H9 (cell line): ENCODE results near the gene C12orf57. TPM values are rescaled to one million over a fixed set of nuclear protein-coding genes. Genes with fewer than 3 reads are reported as not detected.

ENCODE experiments used
- DNase-seq: peaks from one replicate; pipeline ENCODE4 v3.0.0-alpha.2; 2017
- H2AFZ ChIP-seq: one replicate; pipeline ENCODE4 v1.6.1; 2013; ENCODE audit warnings: mild to moderate bottlenecking, low read length, control low read depth, moderate library complexity
- H2AK5ac ChIP-seq: 2 replicates; pipeline ENCODE4 v1.6.1; 2013; ENCODE audit warnings: low read length, control low read depth, mixed read lengths; ENCODE audit not compliant: insufficient read length
- H2BK120ac ChIP-seq: one replicate; pipeline ENCODE4 v1.6.1; 2013; ENCODE audit warnings: low read depth, mild to moderate bottlenecking, low read length, control low read depth, inconsistent platforms; ENCODE audit not compliant: poor library complexity, severe bottlenecking
- H2BK12ac ChIP-seq: 2 replicates; pipeline ENCODE4 v1.6.1; 2013; ENCODE audit warnings: low read length, control low read depth, mixed read lengths, low read depth; ENCODE audit not compliant: insufficient read length
- H2BK15ac ChIP-seq: 2 replicates; pipeline ENCODE4 v1.6.1; 2013; ENCODE audit warnings: low read depth, low read length, control low read depth
- H2BK20ac ChIP-seq: one replicate; pipeline ENCODE4 v1.6.1; 2013; ENCODE audit warnings: low read depth, mild to moderate bottlenecking, low read length, control low read depth, inconsistent platforms; ENCODE audit not compliant: poor library complexity, severe bottlenecking
- H2BK5ac ChIP-seq: 2 replicates; pipeline ENCODE4 v1.6.1; 2013; ENCODE audit warnings: low read length, control low read depth, mixed read lengths; ENCODE audit not compliant: insufficient read length
- H3K14ac ChIP-seq: 2 replicates; pipeline ENCODE4 v1.6.1; 2013; ENCODE audit warnings: low read length, control low read depth; ENCODE audit not compliant: insufficient read depth
- H3K18ac ChIP-seq: 2 replicates; pipeline ENCODE4 v1.6.1; 2013; ENCODE audit warnings: low read depth, mild to moderate bottlenecking, mixed read lengths, low read length, control low read depth; ENCODE audit not compliant: insufficient read length
- H3K23ac ChIP-seq: 2 replicates; pipeline ENCODE4 v1.6.1; 2013; ENCODE audit warnings: low read length, control low read depth, mixed read lengths, low read depth; ENCODE audit not compliant: insufficient read length
- H3K23me2 ChIP-seq: 2 replicates; pipeline ENCODE4 v1.6.1; 2013; ENCODE audit warnings: low read depth, mild to moderate bottlenecking, mixed read lengths, low read length, control low read depth; ENCODE audit not compliant: insufficient read length, poor library complexity, severe bottlenecking
- H3K27ac ChIP-seq: 2 replicates; pipeline ENCODE4 v1.5.1; 2013; ENCODE audit warnings: low read length, control low read depth, mixed read lengths, low read depth; ENCODE audit not compliant: insufficient read length
- H3K27me3 ChIP-seq: 2 replicates; pipeline ENCODE4 v1.6.1; 2013; ENCODE audit warnings: low read length, control low read depth, inconsistent platforms; ENCODE audit not compliant: insufficient read depth
- H3K4ac ChIP-seq: 2 replicates; pipeline ENCODE4 v1.6.1; 2013; ENCODE audit warnings: low read depth, mild to moderate bottlenecking, control low read depth, inconsistent platforms, low read length, moderate library complexity
- H3K4me1 ChIP-seq: 2 replicates; pipeline ENCODE4 v1.6.1; 2013; ENCODE audit warnings: low read length, control low read depth, inconsistent platforms; ENCODE audit not compliant: insufficient read depth
- H3K4me2 ChIP-seq: 2 replicates; pipeline ENCODE4 v1.6.1; 2013; ENCODE audit warnings: low read length, control low read depth, mixed read lengths; ENCODE audit not compliant: insufficient read length, insufficient read depth
- H3K56ac ChIP-seq: 2 replicates; pipeline ENCODE4 v1.6.1; 2013; ENCODE audit warnings: low read depth, mild to moderate bottlenecking, mixed read lengths, low read length, control low read depth; ENCODE audit not compliant: insufficient read length
- H3K79me1 ChIP-seq: 2 replicates; pipeline ENCODE4 v1.6.1; 2013; ENCODE audit warnings: low read depth, mild to moderate bottlenecking, moderate library complexity, low read length, control low read depth, inconsistent platforms; ENCODE audit not compliant: insufficient read depth, poor library complexity, severe bottlenecking
- H3K79me2 ChIP-seq: 2 replicates; pipeline ENCODE4 v1.6.1; 2013; ENCODE audit warnings: low read length, control low read depth, inconsistent platforms; ENCODE audit not compliant: insufficient read depth
- H3K9ac ChIP-seq: 2 replicates; pipeline ENCODE4 v1.6.1; 2013; ENCODE audit warnings: low read length, control low read depth, mixed read lengths; ENCODE audit not compliant: insufficient read length; ENCODE audit errors: extremely low read depth
- H3K9me3 ChIP-seq: one replicate; pipeline ENCODE4 v1.6.1; 2013; ENCODE audit warnings: low read depth, low read length, inconsistent platforms; ENCODE audit not compliant: control insufficient read depth
- H3T11ph ChIP-seq: one replicate; pipeline ENCODE4 v1.6.1; 2013; ENCODE audit warnings: mild to moderate bottlenecking, low read length, control low read depth, inconsistent platforms
- H4K20me1 ChIP-seq: one replicate; pipeline ENCODE4 v1.6.1; 2013; ENCODE audit not compliant: control insufficient read depth, insufficient read length, insufficient read depth
- H4K5ac ChIP-seq: 2 replicates; pipeline ENCODE4 v1.6.1; 2013; ENCODE audit warnings: low read depth, mild to moderate bottlenecking, mixed read lengths, low read length, control low read depth; ENCODE audit not compliant: insufficient read length
- H4K8ac ChIP-seq: replicated peaks from 2 replicates; pipeline ENCODE4 v1.6.1; 2013; ENCODE audit warnings: low read length, control low read depth, mixed read lengths, low read depth; ENCODE audit not compliant: insufficient read length
- H4K91ac ChIP-seq: 2 replicates; pipeline ENCODE4 v1.6.1; 2013; ENCODE audit warnings: low read depth, mild to moderate bottlenecking, moderate library complexity, mixed read lengths, low read length, control low read depth; ENCODE audit not compliant: insufficient read length
- H3K27ac Mint-ChIP-seq, 3 experiments: 2 replicates in 2 of 3; 3 replicates in 1 of 3; pipeline ENCODE4 v1.8.0; 2020 to 2021; ENCODE audit warnings: mixed read lengths in 3 of 3, mild to moderate bottlenecking in 1 of 3, moderate library complexity in 1 of 3
- H3K27me3 Mint-ChIP-seq: 2 replicates; pipeline ENCODE4 v1.8.0; 2021; ENCODE audit warnings: low read depth, mild to moderate bottlenecking, moderate library complexity, mixed read lengths
- H3K36me3 Mint-ChIP-seq, 3 experiments: 2 replicates in 2 of 3; 3 replicates in 1 of 3; pipeline ENCODE4 v1.8.0; 2020 to 2021; ENCODE audit warnings: low read depth in 3 of 3, mixed read lengths in 3 of 3; ENCODE audit not compliant: insufficient read depth in 1 of 3
- H3K4me1 Mint-ChIP-seq, 2 experiments: 2 replicates each; pipeline ENCODE4 v1.8.0; 2020; ENCODE audit warnings: mixed read lengths in 2 of 2
- H3K4me3 Mint-ChIP-seq, 2 experiments: 2 replicates in 1 of 2; 3 replicates in 1 of 2; pipeline ENCODE4 v1.8.0; 2020 to 2021; ENCODE audit warnings: mild to moderate bottlenecking in 2 of 2, mixed read lengths in 2 of 2, moderate library complexity in 1 of 2
- H3K9me3 Mint-ChIP-seq, 2 experiments: 2 replicates in 1 of 2; 3 replicates in 1 of 2; pipeline ENCODE4 v1.8.0; 2020; ENCODE audit warnings: mild to moderate bottlenecking in 2 of 2, mixed read lengths in 2 of 2, moderate library complexity in 1 of 2
- CTCF ChIP-seq: fragments of 200-600 bp; sonication (generic); conservative IDR thresholded peaks from 3 replicates; pipeline ENCODE4 v1.8.0; 2021; ENCODE audit warnings: antibody characterized with exemption, mild to moderate bottlenecking
- WGBS: extraction: QIAGEN DNeasy Blood & Tissue Kit; methylation state at CpG from one replicate; pipeline ENCODE4 v1.1.7; 2013; ENCODE audit warnings: missing lambda C conversion rate, low lambda C conversion rate, mixed read lengths; ENCODE audit not compliant: insufficient read length; ENCODE audit errors: extremely low coverage; 5-methylcytosine and 5-hydroxymethylcytosine counted together
- total RNA-seq: library from RNA; stranded (reverse); gene quantifications from 2 replicates; pipeline ENCODE4 v1.2.1, GENCODE V29; 2021

Gene C12orf57
- total RNA-seq, 1 experiment from 2014 or later: 195 TPM

- H2BK15ac ChIP-seq: no peak overlapping the region
- TF ChIP-seq CTCF: peak; percentile 79
- H2AK5ac ChIP-seq: no peak overlapping the region
- Mint-ChIP-seq H3K9me3 (no peaks in the 10 kb centered on the region; a peak in 1 of 5 replicates), H3K4me3 (peak overlapping the region; percentile 93 to 94), H3K27me3 (peaks cover 2% of the 10 kb centered on the region; the same call in 1 of the 2 replicates), H3K36me3 (peaks cover 13 to 34% (median 22%) of the 10 kb centered on the region in 3 experiments), H3K4me1 (peaks cover 34 to 38% of the 10 kb centered on the region in 2 experiments), H3K27ac (peak overlapping the region; percentile 98 to 100 (median 100))
- H2BK120ac ChIP-seq: peak overlapping the region; percentile 2
- peak overlapping the region; percentile 79 for H4K5ac ChIP-seq
- H3T11ph ChIP-seq: no peak overlapping the region
- peak overlapping the region; percentile 23 for H4K8ac ChIP-seq
- peak overlapping the region; percentile 96 for H3K27ac ChIP-seq
- H3K27me3 ChIP-seq: no peaks in the 10 kb centered on the region
- no CpG with 5 or more reads among the region's 48 CpGs for WGBS
- H4K20me1 ChIP-seq: peaks cover 2% of the 10 kb centered on the region
- H2BK5ac ChIP-seq: peak overlapping the region; percentile 96
- H3K14ac ChIP-seq: peak overlapping the region; percentile 99
- H3K56ac ChIP-seq: peak overlapping the region; percentile 63
- H3K4me1 ChIP-seq: 0 out of 2 replicates have a peak, but pooled peaks cover 4% of the 10 kb centered on the region
- H3K9ac ChIP-seq: peak overlapping the region; percentile 98
- no peak overlapping the region for H2AFZ ChIP-seq
- no peak overlapping the region for H2BK12ac ChIP-seq
- H3K4me2 ChIP-seq: peak overlapping the region; percentile 96
- H3K9me3 ChIP-seq: no peaks in the 10 kb centered on the region
- DNase-seq: peak; percentile 95
- H3K23me2 ChIP-seq: peaks cover 16% of the 10 kb centered on the region
- no peaks in the 10 kb centered on the region for H3K79me2 ChIP-seq
- no peak overlapping the region for H3K23ac ChIP-seq
- H3K79me1 ChIP-seq: no peaks in the 10 kb centered on the region
- H2BK20ac ChIP-seq: no peak overlapping the region
- no peak overlapping the region for H4K91ac ChIP-seq
- peak overlapping the region; percentile 98 for H3K18ac ChIP-seq
- no peak overlapping the region for H3K4ac ChIP-seq
Measured at GRCh38 chr12:6944381-6945186, 762 bp downstream of the C12orf57 start.
